BJ (cell line): ENCODE data around the gene PLA2G12A. TPM values are rescaled to one million over a fixed set of nuclear protein-coding genes. Genes with fewer than 3 reads are reported as not detected.
"Not testable (repeated sequence)": the region's sequence is repeated elsewhere in the genome, so short reads cannot be mapped to it uniquely, and the experiment has no call there.

Source experiments
- CTCF ChIA-PET: fragments of 350-600 bp; formaldehyde crosslinking; extraction: SDS; loops from one replicate; lab custom pipeline; 2021; ENCODE audit warnings: antibody characterized with exemption, inconsistent platforms; lab: Yijun Ruan, JAX
- POLR2A ChIA-PET: fragments of 300-600 bp; sonication (Branson Sonifier 250); formaldehyde crosslinking; extraction: SDS; loops from one replicate; lab custom pipeline; 2021; ENCODE audit warnings: antibody characterized with exemption; lab: Charles Lee
- DNase-seq: peaks from one replicate; pipeline ENCODE4 v3.0.0-alpha.2; 2011; ENCODE audit warnings: low read depth
- H3K27me3 ChIP-seq: 2 replicates; pipeline ENCODE4 v1.6.0; 2011; ENCODE audit warnings: low read length; ENCODE audit not compliant: control insufficient read depth, insufficient read depth
- H3K36me3 ChIP-seq: 2 replicates; pipeline ENCODE4 v1.5.1; 2011; ENCODE audit warnings: low read length; ENCODE audit not compliant: control insufficient read depth, insufficient read depth
- H3K4me3 ChIP-seq: 2 replicates; pipeline ENCODE4 v1.5.1; 2011; ENCODE audit warnings: low read depth, mild to moderate bottlenecking, control low read depth, low read length
- polyA plus RNA-seq: library from polyadenylated mRNA; depleted of rRNA; stranded (reverse); fragments of >200 nt; gene quantifications from 2 replicates; pipeline ENCODE4 v1.2.3, GENCODE V29; 2011
- TF ChIP-seq, protein P1 (sequence below): IDR thresholded peaks from 2 replicates; pipeline ENCODE4 v1.5.1; 2011; ENCODE audit warnings: low read depth, mild to moderate bottlenecking, control low read depth, inconsistent platforms, low read length, moderate library complexity; ENCODE audit not compliant: insufficient read depth

Gene PLA2G12A
- polyA plus RNA-seq, 1 experiment, result 52.7 TPM

DNA sequence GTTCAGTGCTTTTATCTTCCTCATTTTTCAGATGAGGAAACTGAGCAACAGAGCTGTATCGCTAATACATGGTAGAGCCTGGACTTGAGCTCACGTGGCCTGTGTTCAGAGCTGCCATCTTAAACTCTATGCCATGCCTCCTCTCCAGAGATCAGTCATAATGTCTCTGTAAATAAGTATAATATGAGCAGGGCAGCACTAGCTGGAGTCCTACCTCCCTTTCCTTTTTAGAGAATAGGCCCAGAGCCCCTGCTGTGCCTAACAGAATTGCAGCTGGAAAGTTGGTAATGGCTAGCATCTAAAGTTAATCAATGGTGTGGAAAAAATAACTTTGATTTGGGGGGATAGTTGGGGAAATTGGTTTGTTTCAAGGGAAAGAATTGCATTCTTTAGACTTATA, 47.0 kb downstream of the PLA2G12A start:
- Histone ChIP-seq H3K36me3 (no peaks in the 10 kb centered on the region), H3K4me3 (no peak overlapping the region), H3K27me3 (no peaks in the 10 kb centered on the region)
- DNase-seq, result no peak
- TF ChIP-seq, protein P1, sequence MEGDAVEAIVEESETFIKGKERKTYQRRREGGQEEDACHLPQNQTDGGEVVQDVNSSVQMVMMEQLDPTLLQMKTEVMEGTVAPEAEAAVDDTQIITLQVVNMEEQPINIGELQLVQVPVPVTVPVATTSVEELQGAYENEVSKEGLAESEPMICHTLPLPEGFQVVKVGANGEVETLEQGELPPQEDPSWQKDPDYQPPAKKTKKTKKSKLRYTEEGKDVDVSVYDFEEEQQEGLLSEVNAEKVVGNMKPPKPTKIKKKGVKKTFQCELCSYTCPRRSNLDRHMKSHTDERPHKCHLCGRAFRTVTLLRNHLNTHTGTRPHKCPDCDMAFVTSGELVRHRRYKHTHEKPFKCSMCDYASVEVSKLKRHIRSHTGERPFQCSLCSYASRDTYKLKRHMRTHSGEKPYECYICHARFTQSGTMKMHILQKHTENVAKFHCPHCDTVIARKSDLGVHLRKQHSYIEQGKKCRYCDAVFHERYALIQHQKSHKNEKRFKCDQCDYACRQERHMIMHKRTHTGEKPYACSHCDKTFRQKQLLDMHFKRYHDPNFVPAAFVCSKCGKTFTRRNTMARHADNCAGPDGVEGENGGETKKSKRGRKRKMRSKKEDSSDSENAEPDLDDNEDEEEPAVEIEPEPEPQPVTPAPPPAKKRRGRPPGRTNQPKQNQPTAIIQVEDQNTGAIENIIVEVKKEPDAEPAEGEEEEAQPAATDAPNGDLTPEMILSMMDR, result no peak
- CTCF ChIA-PET, result no interaction called here
- POLR2A ChIA-PET, result no interaction called here

DNA sequence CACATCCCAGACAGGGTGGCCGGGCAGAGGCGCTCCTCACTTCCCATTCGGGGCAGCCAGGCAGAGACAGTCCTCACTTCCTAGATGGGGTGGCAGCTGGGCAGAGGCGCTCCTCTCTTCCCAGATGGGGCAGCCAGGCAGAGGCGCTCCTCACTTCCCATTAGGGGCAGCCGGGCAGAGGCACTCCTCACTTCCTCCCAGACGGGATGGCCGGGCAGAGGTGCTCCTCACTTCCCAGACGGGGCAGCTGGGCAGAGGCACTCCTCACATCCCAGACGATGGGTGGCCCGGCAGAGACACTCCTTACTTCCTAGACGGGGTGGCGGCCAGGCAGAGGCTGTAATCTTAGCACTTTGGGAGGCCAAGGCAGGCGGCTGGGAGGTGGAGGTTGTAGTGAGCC, 50.9 kb downstream of the PLA2G12A start:
- H3K36me3 ChIP-seq, DNase-seq, CTCF ChIA-PET, H3K4me3 ChIP-seq, H3K27me3 ChIP-seq: not testable (repeated sequence)
- POLR2A ChIA-PET, result interaction anchor here (0.7 kb wide), 1 partner anchor 80 kb away, joined by 5 read pairs; no protein-coding TSS in a partner anchor

DNA sequence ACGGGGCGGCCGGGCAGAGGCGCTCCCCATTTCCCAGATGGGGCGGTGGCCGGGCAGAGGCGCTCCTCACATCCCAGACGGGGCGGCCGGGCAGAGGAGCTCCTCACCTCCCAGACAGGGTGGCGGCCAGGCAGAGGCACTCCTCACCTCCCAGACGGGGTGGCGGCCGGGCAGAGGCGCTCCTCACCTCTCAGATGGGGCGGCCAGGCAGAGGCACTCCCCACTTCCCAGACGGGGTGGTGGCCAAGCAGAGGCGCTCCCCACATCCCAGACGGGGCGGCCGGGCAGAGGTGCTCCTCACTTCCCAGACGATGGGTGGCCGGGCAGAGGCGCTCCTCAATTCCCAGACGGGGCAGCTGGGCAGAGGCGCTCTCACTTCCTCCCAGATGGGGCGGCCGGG, 51.4 kb downstream of the PLA2G12A start:
- H3K27me3 ChIP-seq, H3K4me3 ChIP-seq, POLR2A ChIA-PET, H3K36me3 ChIP-seq, DNase-seq, CTCF ChIA-PET: not testable (repeated sequence)

DNA sequence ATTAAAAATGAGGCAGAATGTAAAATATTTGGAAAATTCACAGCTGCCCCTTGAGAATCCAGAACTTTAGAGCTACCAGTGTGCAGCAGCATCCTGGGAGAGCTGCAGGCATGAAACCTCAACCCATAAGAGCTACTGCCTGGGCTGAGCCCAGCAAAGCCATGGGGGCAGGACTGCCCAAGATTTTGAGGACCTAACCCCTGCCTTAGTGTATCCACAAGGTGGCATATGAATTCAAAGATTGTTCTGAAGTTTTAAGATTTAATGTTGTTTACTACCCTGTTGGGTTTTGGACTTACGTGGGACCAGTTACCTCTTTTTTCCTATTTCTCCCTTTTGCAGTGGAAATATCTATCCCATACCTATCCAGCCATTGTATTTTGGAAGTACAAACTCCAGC, 53.0 kb downstream of the PLA2G12A start:
- POLR2A ChIA-PET, result no interaction called here
- Histone ChIP-seq H3K36me3 (no peaks in the 10 kb centered on the region), H3K4me3 (no peak overlapping the region), H3K27me3 (no peaks in the 10 kb centered on the region)
- CTCF ChIA-PET, result no interaction called here
- TF ChIP-seq, protein P1, result no peak
- no peak for DNase-seq

DNA sequence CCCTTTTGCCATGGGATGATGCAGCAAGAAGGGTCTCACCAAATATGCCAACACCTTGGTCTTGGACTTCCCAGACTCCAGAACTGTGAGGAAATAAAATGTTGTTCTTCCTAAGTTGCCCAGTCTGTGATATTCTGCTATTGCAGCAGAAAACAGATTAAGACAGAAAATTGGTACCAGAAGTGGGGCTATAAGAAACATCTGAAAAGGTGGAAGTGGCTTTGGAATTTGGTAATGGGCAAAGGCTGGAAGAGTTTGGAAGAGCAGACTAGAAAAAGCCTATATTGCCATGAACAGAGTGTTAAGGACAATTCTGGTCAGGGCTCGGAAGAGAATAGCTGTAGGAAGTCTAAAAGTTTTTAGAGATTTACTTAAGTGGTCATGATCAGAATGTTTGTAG, 54.0 kb downstream of the PLA2G12A start:
- Histone ChIP-seq H3K27me3 (no peaks in the 10 kb centered on the region), H3K36me3 (no peaks in the 10 kb centered on the region), H3K4me3 (no peak overlapping the region)
- TF ChIP-seq, protein P1, result no peak
- ChIA-PET CTCF (no interaction called here), POLR2A (no interaction called here)
- DNase-seq, result no peak

DNA sequence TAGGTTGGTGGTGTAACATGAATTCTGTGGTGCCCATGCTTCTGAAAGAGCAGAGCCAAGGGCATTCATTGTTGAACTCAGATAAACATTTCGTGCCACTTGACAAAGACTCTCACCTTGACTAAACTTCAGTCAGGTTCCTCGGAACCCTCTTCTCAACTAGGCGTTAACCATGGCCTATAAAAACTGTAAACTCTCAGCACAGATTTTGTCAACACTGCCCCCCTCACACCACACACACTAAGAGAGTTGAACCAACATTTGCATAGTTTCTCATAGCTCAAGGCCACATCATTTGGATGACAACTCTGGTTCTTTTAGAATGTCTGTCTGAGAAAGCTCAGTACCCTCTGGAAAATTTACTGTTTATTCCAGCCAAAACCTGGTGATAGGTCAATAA, 54.7 kb downstream of the PLA2G12A start:
- POLR2A ChIA-PET, result no interaction called here

More for the DNA sequence above, 54.7 kb downstream of the PLA2G12A start:
- CTCF ChIA-PET, result no interaction called here
- H3K27me3 ChIP-seq, result no peaks in the 10 kb centered on the region
- H3K36me3 ChIP-seq, result no peaks in the 10 kb centered on the region
- DNase-seq, result no peak
- no peak overlapping the region for H3K4me3 ChIP-seq
- TF ChIP-seq, protein P1, result no peak
